Measurements from ENCODE around the gene MRGPRF. TPM values are rescaled to one million over a fixed set of nuclear protein-coding genes. Genes with fewer than 3 reads are reported as not detected.
A peak's percentile ranks its signal among the peaks of the same experiment; 100 is the strongest.

Gene MRGPRF
- total and polyA plus RNA-seq, 2 of the 8 experiments (the other 6 are each of a cell fraction or from before 2014, with no cell fraction given), result 7.5 to 11.0 TPM

DNA sequence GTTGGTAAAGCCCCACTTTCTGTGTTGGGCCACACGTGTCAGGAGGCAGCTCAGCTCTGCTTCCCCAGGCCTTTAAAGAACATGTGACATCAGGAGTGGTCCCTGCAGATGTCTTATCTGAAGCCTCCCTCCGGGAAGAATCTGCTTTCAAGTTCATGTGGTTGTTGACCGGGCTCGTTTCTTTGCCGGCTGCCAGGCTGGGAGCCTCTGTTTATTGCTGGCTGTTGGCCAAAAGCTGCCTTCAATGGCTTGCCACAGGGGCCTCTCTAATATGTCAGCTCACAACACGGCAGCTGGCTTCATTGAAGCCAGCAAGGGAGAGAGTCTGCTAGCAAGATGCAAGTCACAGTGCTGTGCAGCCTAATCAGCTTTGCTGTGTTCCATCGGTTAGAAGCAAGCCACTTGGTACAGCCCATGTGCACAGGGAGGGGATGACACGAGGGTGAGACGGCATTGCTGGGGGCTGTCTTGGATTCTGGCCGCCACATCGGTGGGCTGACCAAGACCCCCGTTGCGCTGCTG lies 14.6 kb downstream of the MRGPRF start:
- no peaks in the 10 kb centered on the region for H3K9me3 ChIP-seq (ENCODE audit: insufficient read depth in 2 of 2, low read depth in 1 of 2, low read length in 1 of 2)
- H2BK20ac ChIP-seq (ENCODE audit: low read length), result no peak overlapping the region
- H3K4ac ChIP-seq (replicated peaks; ENCODE audit: insufficient read length, low read depth, low read length), result no peak overlapping the region
- no peaks in the 10 kb centered on the region for H4K20me1 ChIP-seq (replicated peaks in 1 of 2; ENCODE audit: control insufficient read depth in 1 of 2, insufficient read depth in 2 of 2, low read length in 2 of 2)
- no peaks in the 10 kb centered on the region for H3K79me2 ChIP-seq (ENCODE audit: control insufficient read depth in 1 of 2, insufficient read depth in 2 of 2, low read length in 2 of 2)
- no peak overlapping the region for H3K27ac ChIP-seq (ENCODE audit: low read depth, low read length)
- ChIA-PET CTCF (ENCODE audit: partially characterized antibody) (interaction anchor here (1.0 to 1.2 kb wide), 3 partner anchors 9 to 40 kb away, joined by 3 read pairs; no protein-coding TSS in a partner anchor), POLR2A (ENCODE audit: partially characterized antibody) (interaction anchor here (0.7 to 1.7 kb wide), 2 partner anchors 13 to 101 kb away, joined by 3 to 4 read pairs; no protein-coding TSS in a partner anchor)
- H3K27me3 ChIP-seq (replicated peaks in 1 of 4; ENCODE audit: control insufficient read depth in 3 of 4, extremely low read depth in 1 of 4, insufficient read depth in 3 of 4, low read length in 3 of 4), result no peaks in the 10 kb centered on the region
- no peak overlapping the region for H2AFZ ChIP-seq (ENCODE audit: low read length)
- TF ChIP-seq MAX (IDR thresholded peaks at IDR 0.05) (0 out of 2 replicates have a peak, but pooled peaks have one; percentile 22), GABPA (IDR thresholded peaks at IDR 0.05; ENCODE audit: borderline replicate concordance, insufficient read depth, low read length) (no peak)
- FAIRE-seq, result no peak
- no peak overlapping the region for H3K18ac ChIP-seq (ENCODE audit: extremely low read depth, low read length)
- no peak overlapping the region for H2AK5ac ChIP-seq (ENCODE audit: low read depth, low read length)
- no peaks in the 10 kb centered on the region for H3K79me1 ChIP-seq (ENCODE audit: low read depth, low read length)
- no peak overlapping the region for H4K5ac ChIP-seq (ENCODE audit: insufficient read length, low read depth, low read length)
- no peak for DNase-seq (ENCODE audit: low read depth in 1 of 2, low spot score in 2 of 2)
- no peak overlapping the region for H2BK12ac ChIP-seq (ENCODE audit: low read depth, low read length)
- no peak overlapping the region for H2BK15ac ChIP-seq (ENCODE audit: low read length)
- H3K4me2 ChIP-seq (ENCODE audit: insufficient read depth in 1 of 2, low read depth in 2 of 2, low read length in 2 of 2), result no peak overlapping the region
- 84% methylated on average over 13 of the region's 13 CpGs; no CpG with 5 or more reads in 1 of the 2 experiments for WGBS, 2 experiments (ENCODE audit: extremely low coverage in 1 of 2, insufficient coverage in 1 of 2, insufficient read length in 1 of 2, insufficient replicate concordance in 2 of 2, low coverage in 1 of 2, low lambda C conversion rate in 2 of 2, missing lambda C conversion rate in 1 of 2)
- H3K14ac ChIP-seq (ENCODE audit: insufficient read length), result no peak overlapping the region
- H3K9ac ChIP-seq (replicated peaks in 1 of 4; ENCODE audit: extremely low read depth in 1 of 4, low read depth in 3 of 4, low read length in 3 of 4), result no peak overlapping the region
- no peak overlapping the region for H3K4me3 ChIP-seq (ENCODE audit: extremely low read depth in 1 of 4, insufficient read depth in 2 of 4, low read depth in 3 of 4, low read length in 4 of 4)
- H3K23me2 ChIP-seq (ENCODE audit: low read depth, low read length), result no peaks in the 10 kb centered on the region
- no peak overlapping the region for H4K8ac ChIP-seq (ENCODE audit: extremely low read depth, insufficient read depth, low read length)
- H3K56ac ChIP-seq (replicated peaks; ENCODE audit: insufficient read length, low read depth, low read length), result no peak overlapping the region
- H3K4me1 ChIP-seq (replicated peaks in 1 of 4; ENCODE audit: control insufficient read depth in 3 of 4, insufficient read depth in 4 of 4, low read length in 3 of 4), result peaks cover 0 to 2% (median 1%) of the 10 kb centered on the region in 4 experiments; a peak in 2 of 7 replicates
- H4K91ac ChIP-seq (replicated peaks; ENCODE audit: insufficient read length, low read length), result no peak overlapping the region
- H3K36me3 ChIP-seq (ENCODE audit: control insufficient read depth in 2 of 4, insufficient read depth in 4 of 4, low read length in 3 of 4), result no peaks in the 10 kb centered on the region
- no peak overlapping the region for H2BK120ac ChIP-seq (replicated peaks; ENCODE audit: low read depth, low read length)
- H3K23ac ChIP-seq (ENCODE audit: insufficient read length), result no peak overlapping the region
- no peak overlapping the region for H2BK5ac ChIP-seq (ENCODE audit: low read depth, low read length)

Data from H1 (cell line).